Esophagus squamous epithelium (tissue), 4 donors: ENCODE results near the gene RNF168.
"Not testable (repeated sequence)": the region's sequence is repeated elsewhere in the genome, so short reads cannot be mapped to it uniquely, and the experiment has no call there.

Experiments used
- CTCF ChIP-seq, 6 experiments: fragments of 450-650 bp in 4 of 6; fragments of 200-600 bp in 2 of 6; sonication (generic) in 2 of 6; IDR thresholded peaks; one replicate each; pipeline ENCODE4 v1.5.1; 2016 to 2019; ENCODE audit warnings: antibody characterized with exemption in 6 of 6, mild to moderate bottlenecking in 4 of 6, moderate library complexity in 4 of 6
- POLR2A ChIP-seq, 4 donors: fragments of 450-650 bp; IDR thresholded peaks; one replicate each; pipeline ENCODE4 v1.6.1; 2017; ENCODE audit warnings: antibody characterized with exemption in 4 of 4, mild to moderate bottlenecking in 4 of 4, moderate library complexity in 3 of 4

- not testable (repeated sequence) for TF ChIP-seq CTCF, POLR2A (IDR thresholded peaks at IDR 0.05)
Measured at GRCh38 chr3:196457470-196457869, 46.1 kb downstream of the RNF168 start.
